ENCODE data around the gene LSAMP. TPM values are rescaled to one million over a fixed set of nuclear protein-coding genes. Genes with fewer than 3 reads are reported as not detected.

LSAMP gene
- total and polyA plus RNA-seq, 2 of the 4 experiments (the other 2 are of a cell fraction) = 7.9 to 8.0 TPM

DNA sequence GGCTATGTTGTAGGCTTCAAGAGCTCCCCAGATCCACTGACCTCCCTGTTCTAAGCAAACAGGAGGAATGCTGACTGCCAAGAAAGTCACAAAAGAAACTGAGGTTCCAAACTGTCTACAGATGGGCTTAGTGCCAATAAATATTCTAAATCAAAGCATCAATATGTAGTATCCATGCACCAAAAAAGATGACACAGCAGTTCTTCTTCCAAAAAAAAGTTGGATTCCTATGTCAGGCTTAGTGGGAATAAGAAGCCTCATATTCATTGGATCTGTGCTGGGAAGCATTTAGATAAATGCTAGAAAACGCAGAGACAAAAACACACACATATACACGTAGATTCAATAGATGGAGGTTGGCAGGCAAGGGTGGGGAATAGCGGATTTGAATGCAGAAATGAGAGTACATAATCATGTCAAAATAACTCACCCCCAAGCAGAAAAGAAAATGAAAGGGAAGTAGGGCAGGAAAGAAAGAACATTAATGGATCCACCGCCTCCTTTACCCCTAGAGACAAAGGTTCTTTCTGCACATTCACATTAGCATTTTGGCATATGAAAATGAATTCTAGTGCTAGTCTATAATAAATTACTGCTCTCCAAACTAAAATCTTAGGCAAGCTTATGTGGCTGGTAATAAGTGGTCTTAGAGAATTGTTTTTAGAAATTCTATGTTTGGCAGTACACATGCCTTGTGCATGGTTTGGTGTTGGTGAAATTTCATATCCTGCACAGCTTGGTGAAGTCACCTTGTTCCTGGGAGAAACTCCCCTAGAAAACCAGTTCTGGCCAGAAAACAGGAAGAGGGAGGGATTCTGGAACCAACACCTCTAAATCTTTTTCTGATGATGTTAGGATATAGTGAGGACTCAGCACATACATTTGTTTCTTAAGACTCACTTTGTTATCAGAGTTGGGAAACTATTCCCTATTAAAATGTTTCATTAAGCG is 283.4 kb downstream of the LSAMP start:
- ChIA-PET POLR2A (ENCODE audit: unreplicated experiment) (no interaction called here), CTCF (no interaction called here)
- H3K4ac ChIP-seq (ENCODE audit: low read depth, low read length) = no peak overlapping the region
- no peak overlapping the region for H3K4me2 ChIP-seq (ENCODE audit: low read depth, low read length)
- WGBS, 2 experiments (ENCODE audit: extremely low coverage in 2 of 2, insufficient read length in 1 of 2) = no CpG with 5 or more reads among the region's 5 CpGs
- intact Hi-C loops (cut with micrococcal nuclease) (no loop called here), in situ Hi-C loops (cut with MboI; ENCODE audit: low sequenced_read_pairs) (no loop called here), dilution Hi-C loops (cut with HindIII; ENCODE audit: low sequenced_read_pairs, unreplicated experiment) (no loop called here)
- no peak overlapping the region for H2BK120ac ChIP-seq (ENCODE audit: low read depth, low read length)
- no TSS peak for BruUV-seq (replicated peaks)
- no peaks in the 10 kb centered on the region for H4K20me1 ChIP-seq (ENCODE audit: insufficient read depth, low read length)
- H3K27ac ChIP-seq (ENCODE audit: insufficient read depth, low read length) = no peak overlapping the region
- no peak overlapping the region for H4K91ac ChIP-seq (ENCODE audit: insufficient read depth, low read depth, low read length)
- DNase-seq = peak; percentile 10
- H2BK5ac ChIP-seq (ENCODE audit: low read depth, low read length, poor library complexity, severe bottlenecking) = no peak overlapping the region
- TF ChIP-seq MAFK (IDR thresholded peaks at IDR 0.05; ENCODE audit: low read depth, low read length) (peak; percentile 88), NFE2L2 (IDR thresholded peaks at IDR 0.05; ENCODE audit: low read depth, low read length) (0 out of 2 replicates have a peak, but pooled peaks have one; percentile 22), RAD21 (IDR thresholded peaks at IDR 0.05; ENCODE audit: low read length) (no peak), POLR2A (IDR thresholded peaks at IDR 0.05; ENCODE audit: low read depth, low read length) (no peak), BHLHE40 (IDR thresholded peaks at IDR 0.05; ENCODE audit: low read depth, low read length) (no peak), RCOR1 (IDR thresholded peaks at IDR 0.05; ENCODE audit: insufficient replicate concordance, low read length) (no peak)
- TF ChIP-seq, protein P1, sequence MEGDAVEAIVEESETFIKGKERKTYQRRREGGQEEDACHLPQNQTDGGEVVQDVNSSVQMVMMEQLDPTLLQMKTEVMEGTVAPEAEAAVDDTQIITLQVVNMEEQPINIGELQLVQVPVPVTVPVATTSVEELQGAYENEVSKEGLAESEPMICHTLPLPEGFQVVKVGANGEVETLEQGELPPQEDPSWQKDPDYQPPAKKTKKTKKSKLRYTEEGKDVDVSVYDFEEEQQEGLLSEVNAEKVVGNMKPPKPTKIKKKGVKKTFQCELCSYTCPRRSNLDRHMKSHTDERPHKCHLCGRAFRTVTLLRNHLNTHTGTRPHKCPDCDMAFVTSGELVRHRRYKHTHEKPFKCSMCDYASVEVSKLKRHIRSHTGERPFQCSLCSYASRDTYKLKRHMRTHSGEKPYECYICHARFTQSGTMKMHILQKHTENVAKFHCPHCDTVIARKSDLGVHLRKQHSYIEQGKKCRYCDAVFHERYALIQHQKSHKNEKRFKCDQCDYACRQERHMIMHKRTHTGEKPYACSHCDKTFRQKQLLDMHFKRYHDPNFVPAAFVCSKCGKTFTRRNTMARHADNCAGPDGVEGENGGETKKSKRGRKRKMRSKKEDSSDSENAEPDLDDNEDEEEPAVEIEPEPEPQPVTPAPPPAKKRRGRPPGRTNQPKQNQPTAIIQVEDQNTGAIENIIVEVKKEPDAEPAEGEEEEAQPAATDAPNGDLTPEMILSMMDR (conservative IDR thresholded peaks at IDR 0.05; ENCODE audit: low read depth, low read length) = no peak
- no peak overlapping the region for H3K9ac ChIP-seq (ENCODE audit: low read depth, low read length)
- no peak overlapping the region for H3K56ac ChIP-seq (ENCODE audit: extremely low read depth, insufficient read depth, low read length)
- no peak overlapping the region for H2BK15ac ChIP-seq (ENCODE audit: low read depth, low read length)
- no peak overlapping the region for H3K18ac ChIP-seq (ENCODE audit: low read depth, low read length)
- no peak overlapping the region for H2AK5ac ChIP-seq (ENCODE audit: low read depth, low read length)
- peaks cover 2% of the 10 kb centered on the region; the same call in 1 of the 2 replicates for H3K4me1 ChIP-seq (ENCODE audit: control insufficient read depth, insufficient read depth, low read length)
- no peaks in the 10 kb centered on the region for H3K27me3 ChIP-seq (ENCODE audit: control insufficient read depth, insufficient read depth, low read length)
- no peak overlapping the region for H2BK20ac ChIP-seq (ENCODE audit: low read depth, low read length)
- no peak overlapping the region for H4K8ac ChIP-seq (ENCODE audit: low read depth in 2 of 2, low read length in 2 of 2)
- no peak for ATAC-seq (ENCODE audit: low read depth)
- H3K9me3 ChIP-seq (ENCODE audit: control insufficient read depth, insufficient read depth, low read length) = no peaks in the 10 kb centered on the region
- no peaks in the 10 kb centered on the region for H3K36me3 ChIP-seq (ENCODE audit: control insufficient read depth, insufficient read depth, low read length)
- H3K14ac ChIP-seq (replicated peaks; ENCODE audit: low read depth, low read length) = no peak overlapping the region
- H3K79me1 ChIP-seq (ENCODE audit: low read depth in 1 of 2, low read length in 2 of 2) = no peaks in the 10 kb centered on the region
- H3K9me1 ChIP-seq (ENCODE audit: insufficient read depth, low read length) = no peaks in the 10 kb centered on the region
- H2AK9ac ChIP-seq (replicated peaks; ENCODE audit: low read depth, low read length, poor library complexity) = no peak overlapping the region
- H3K4me3 ChIP-seq (ENCODE audit: insufficient read depth, low read depth, low read length) = no peak overlapping the region
- H3K23ac ChIP-seq (ENCODE audit: low read depth, low read length) = no peak overlapping the region
- no peak overlapping the region for H4K5ac ChIP-seq (ENCODE audit: low read depth, low read length)
- H2AFZ ChIP-seq (replicated peaks; ENCODE audit: low read length, poor library complexity) = no peak overlapping the region
